Mucosa of stomach (tissue), 1 donor: ENCODE measurements around the gene LRRC10.

ENCODE experiments used
- H3K27me3 ChIP-seq: one replicate; pipeline ENCODE4 v1.7.0; 2013; ENCODE audit warnings: mild to moderate bottlenecking, low read length; ENCODE audit not compliant: control insufficient read depth, insufficient read depth
- H3K36me3 ChIP-seq: one replicate; pipeline ENCODE4 v1.7.0; 2013; ENCODE audit warnings: low read length; ENCODE audit not compliant: control insufficient read depth, insufficient read depth
- H3K4me1 ChIP-seq: one replicate; pipeline ENCODE4 v1.7.0; 2013; ENCODE audit warnings: mild to moderate bottlenecking, low read length; ENCODE audit not compliant: control insufficient read depth, insufficient read depth
- H3K4me3 ChIP-seq: one replicate; pipeline ENCODE4 v1.7.0; 2013; ENCODE audit warnings: low read length
- H3K9ac ChIP-seq: one replicate; pipeline ENCODE4 v1.7.0; 2013; ENCODE audit warnings: mild to moderate bottlenecking, low read length, moderate library complexity
- H3K9me3 ChIP-seq: one replicate; pipeline ENCODE4 v1.7.0; 2013; ENCODE audit warnings: mild to moderate bottlenecking, low read length, moderate library complexity; ENCODE audit not compliant: control insufficient read depth
- donor health status: Pancreatic carcinoma.

Gene LRRC10, protein sequence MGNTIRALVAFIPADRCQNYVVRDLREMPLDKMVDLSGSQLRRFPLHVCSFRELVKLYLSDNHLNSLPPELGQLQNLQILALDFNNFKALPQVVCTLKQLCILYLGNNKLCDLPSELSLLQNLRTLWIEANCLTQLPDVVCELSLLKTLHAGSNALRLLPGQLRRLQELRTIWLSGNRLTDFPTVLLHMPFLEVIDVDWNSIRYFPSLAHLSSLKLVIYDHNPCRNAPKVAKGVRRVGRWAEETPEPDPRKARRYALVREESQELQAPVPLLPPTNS

DNA sequence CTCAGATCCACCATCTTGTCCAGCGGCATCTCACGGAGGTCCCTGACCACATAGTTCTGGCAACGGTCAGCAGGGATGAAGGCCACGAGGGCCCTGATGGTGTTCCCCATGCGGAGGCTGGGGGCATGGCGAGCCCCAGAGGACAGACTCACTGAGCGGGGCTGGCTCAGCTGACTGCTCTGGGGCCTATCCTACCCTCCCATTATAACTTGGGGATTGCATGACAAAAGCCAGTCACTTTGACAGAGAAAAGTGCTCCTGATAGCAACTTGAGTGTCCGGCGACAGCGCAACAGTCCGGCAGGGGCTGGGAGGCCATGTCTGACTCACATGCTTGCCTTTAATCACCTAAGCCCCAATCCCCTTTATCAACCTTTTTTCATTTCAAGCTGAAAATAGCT lies at the start of gene LRRC10:
Gene LRRC10, minus strand, starts transcription at position 179 of the 400 bp plus-strand sequence. Its CDS starts 69 bp downstream, at position 110.
- Histone ChIP-seq H3K4me3 (no peak within 1 kb of the TSS), H3K27me3 (no peaks in the 10 kb centered on the region), H3K36me3 (no peaks in the 10 kb centered on the region), H3K9ac (no peak within 1 kb of the TSS), H3K9me3 (no peaks in the 10 kb centered on the region), H3K4me1 (no peaks in the 10 kb centered on the region)

- Histone ChIP-seq H3K9me3 (no peaks in the 10 kb centered on the region), H3K36me3 (no peaks in the 10 kb centered on the region), H3K27me3 (peaks cover 3% of the 10 kb centered on the region), H3K9ac (no peak overlapping the region), H3K4me1 (no peaks in the 10 kb centered on the region), H3K4me3 (no peak overlapping the region)
Observed at GRCh38 chr12:69660164-69660863, 49.6 kb upstream of the LRRC10 start.

GRCh38 chr12:69658203-69658602 lies 47.5 kb upstream of the LRRC10 start:
- Histone ChIP-seq H3K9me3 (no peaks in the 10 kb centered on the region), H3K4me1 (no peaks in the 10 kb centered on the region), H3K9ac (no peak overlapping the region), H3K27me3 (peaks cover 3% of the 10 kb centered on the region), H3K4me3 (no peak overlapping the region), H3K36me3 (no peaks in the 10 kb centered on the region)

GRCh38 chr12:69657376-69658137 lies 46.9 kb upstream of the LRRC10 start:
- peaks cover 3% of the 10 kb centered on the region for H3K27me3 ChIP-seq
- no peaks in the 10 kb centered on the region for H3K9me3 ChIP-seq
- H3K9ac ChIP-seq: no peak overlapping the region
- no peak overlapping the region for H3K4me3 ChIP-seq
- H3K36me3 ChIP-seq: no peaks in the 10 kb centered on the region
- no peaks in the 10 kb centered on the region for H3K4me1 ChIP-seq

DNA sequence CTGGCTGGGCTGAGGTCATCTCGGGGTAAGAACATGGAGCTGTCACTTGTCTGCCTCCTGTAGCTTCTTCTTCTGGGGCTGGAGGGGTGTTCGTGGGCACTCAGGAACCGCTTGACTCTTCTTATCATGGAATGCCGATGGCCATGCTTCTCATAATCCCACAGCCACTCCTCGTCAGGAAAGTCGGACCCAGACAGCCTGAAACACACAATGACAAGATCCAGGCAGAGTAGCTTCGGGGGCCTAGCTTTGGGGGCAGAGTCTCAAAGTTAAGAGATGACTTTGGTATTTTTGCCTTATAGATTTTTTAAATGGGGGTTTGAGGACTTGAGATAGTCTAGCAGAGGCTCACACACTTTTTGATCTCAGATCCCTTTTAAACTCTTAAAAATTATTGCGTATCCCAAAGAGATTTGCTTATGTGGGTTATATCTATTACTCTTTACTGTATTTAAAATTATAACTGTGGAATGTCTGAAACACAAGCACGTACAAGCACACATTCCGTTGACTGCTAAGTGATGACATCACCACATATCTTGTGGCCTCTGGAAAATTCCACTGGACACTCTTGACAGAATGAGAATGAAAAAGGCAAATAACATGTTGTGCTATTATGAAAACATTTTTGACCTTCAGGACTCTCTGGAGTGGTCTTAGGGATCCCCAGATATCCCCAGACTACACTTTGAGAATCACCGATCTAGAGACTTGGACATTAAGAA lies 45.1 kb upstream of the LRRC10 start:
- Histone ChIP-seq H3K27me3 (no peaks in the 10 kb centered on the region), H3K9me3 (no peaks in the 10 kb centered on the region), H3K9ac (no peak overlapping the region), H3K4me3 (no peak overlapping the region), H3K36me3 (no peaks in the 10 kb centered on the region), H3K4me1 (no peaks in the 10 kb centered on the region)

GRCh38 chr12:69653703-69654102 lies 43.0 kb upstream of the LRRC10 start:
- Histone ChIP-seq H3K9ac (no peak overlapping the region), H3K9me3 (no peaks in the 10 kb centered on the region), H3K27me3 (no peaks in the 10 kb centered on the region), H3K4me1 (no peaks in the 10 kb centered on the region), H3K36me3 (no peaks in the 10 kb centered on the region), H3K4me3 (no peak overlapping the region)

DNA sequence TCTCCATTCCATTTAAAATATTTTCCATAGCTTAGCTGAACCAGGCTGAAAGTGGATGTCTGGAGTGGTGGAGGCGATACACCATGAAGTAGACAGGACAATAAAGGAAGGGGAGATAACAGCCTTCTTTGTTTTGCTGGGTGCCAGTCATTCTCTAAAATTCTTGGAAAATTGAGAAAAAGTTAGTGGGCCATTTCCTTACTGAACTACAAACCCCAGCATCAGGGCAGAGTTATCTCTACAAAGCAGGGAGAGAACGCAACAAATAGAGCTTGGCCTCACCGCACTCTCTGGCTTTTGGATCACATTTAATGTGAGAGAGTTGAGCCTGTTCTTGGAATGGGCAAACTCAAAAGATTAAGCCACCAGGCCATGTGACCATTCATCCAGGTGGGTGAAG lies 41.2 kb upstream of the LRRC10 start:
- H3K4me3 ChIP-seq: no peak overlapping the region
- H3K9me3 ChIP-seq: no peaks in the 10 kb centered on the region
- H3K4me1 ChIP-seq: no peaks in the 10 kb centered on the region
- no peaks in the 10 kb centered on the region for H3K36me3 ChIP-seq
- no peak overlapping the region for H3K9ac ChIP-seq
- H3K27me3 ChIP-seq: no peaks in the 10 kb centered on the region

- Histone ChIP-seq H3K4me3 (no peak overlapping the region), H3K36me3 (no peaks in the 10 kb centered on the region), H3K9me3 (no peaks in the 10 kb centered on the region), H3K9ac (no peak overlapping the region), H3K4me1 (no peaks in the 10 kb centered on the region), H3K27me3 (no peaks in the 10 kb centered on the region)
Observed at GRCh38 chr12:69649529-69649928, 38.8 kb upstream of the LRRC10 start.

- H3K9me3 ChIP-seq: no peaks in the 10 kb centered on the region
- no peaks in the 10 kb centered on the region for H3K36me3 ChIP-seq
- H3K27me3 ChIP-seq: no peaks in the 10 kb centered on the region
- no peak overlapping the region for H3K9ac ChIP-seq
- H3K4me3 ChIP-seq: no peak overlapping the region
- no peaks in the 10 kb centered on the region for H3K4me1 ChIP-seq
Observed at GRCh38 chr12:69648476-69648875, 37.8 kb upstream of the LRRC10 start.

DNA sequence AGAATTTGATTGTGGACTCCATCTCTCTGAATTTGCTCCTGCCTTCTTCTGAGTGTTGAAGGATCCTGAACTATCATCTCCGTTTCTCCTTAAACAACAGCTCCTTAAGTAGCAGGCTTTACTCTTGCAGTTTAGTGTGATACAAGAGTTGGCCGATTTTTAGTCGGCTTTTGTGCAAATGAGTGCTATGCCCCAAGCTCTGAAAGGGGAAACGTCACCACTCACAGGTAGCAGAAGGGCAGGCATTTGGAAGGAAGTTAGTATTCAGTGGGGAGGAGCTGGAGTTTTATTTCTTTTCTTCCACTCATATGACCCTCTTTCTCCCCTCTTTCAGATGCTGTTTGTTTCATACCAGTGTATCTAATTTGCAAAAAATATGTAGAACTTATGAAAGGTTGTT lies 36.5 kb upstream of the LRRC10 start:
- no peaks in the 10 kb centered on the region for H3K9me3 ChIP-seq
- H3K36me3 ChIP-seq: no peaks in the 10 kb centered on the region
- H3K9ac ChIP-seq: no peak overlapping the region
- no peaks in the 10 kb centered on the region for H3K27me3 ChIP-seq
- no peak overlapping the region for H3K4me3 ChIP-seq
- H3K4me1 ChIP-seq: no peaks in the 10 kb centered on the region

- no peaks in the 10 kb centered on the region for H3K27me3 ChIP-seq
- H3K4me3 ChIP-seq: no peak overlapping the region
- no peak overlapping the region for H3K9ac ChIP-seq
- no peaks in the 10 kb centered on the region for H3K36me3 ChIP-seq
- no peaks in the 10 kb centered on the region for H3K9me3 ChIP-seq
- H3K4me1 ChIP-seq: no peaks in the 10 kb centered on the region
Observed at GRCh38 chr12:69645031-69645430, 34.3 kb upstream of the LRRC10 start.
